Liver (tissue), 3 donors: ENCODE data around the gene PPM1M.

Experiments
- HNF4A ChIP-seq, 2 donors: conservative IDR thresholded peaks; 2 replicates each; pipeline ENCODE4 v1.6.1; 2016; ENCODE audit warnings: antibody characterized with exemption in 2 of 2, mild to moderate bottlenecking in 2 of 2
- TAF1 ChIP-seq: conservative IDR thresholded peaks from 2 replicates; pipeline ENCODE4 v1.6.1; 2016; ENCODE audit warnings: antibody characterized with exemption, mild to moderate bottlenecking
- TF ChIP-seq, protein P1 (sequence below): fragments of 150-350 bp; IDR thresholded peaks from 2 replicates; pipeline ENCODE4 v1.5.1; 2017; ENCODE audit warnings: improper control_type of control experiment, low read depth, low read length; ENCODE audit not compliant: missing input control
- TF ChIP-seq, protein P2 (sequence below): IDR thresholded peaks from 2 replicates; pipeline ENCODE4 v1.6.1; 2016; ENCODE audit warnings: antibody characterized with exemption
- donor health status: healthy.
- donor health status: healthy.

DNA sequence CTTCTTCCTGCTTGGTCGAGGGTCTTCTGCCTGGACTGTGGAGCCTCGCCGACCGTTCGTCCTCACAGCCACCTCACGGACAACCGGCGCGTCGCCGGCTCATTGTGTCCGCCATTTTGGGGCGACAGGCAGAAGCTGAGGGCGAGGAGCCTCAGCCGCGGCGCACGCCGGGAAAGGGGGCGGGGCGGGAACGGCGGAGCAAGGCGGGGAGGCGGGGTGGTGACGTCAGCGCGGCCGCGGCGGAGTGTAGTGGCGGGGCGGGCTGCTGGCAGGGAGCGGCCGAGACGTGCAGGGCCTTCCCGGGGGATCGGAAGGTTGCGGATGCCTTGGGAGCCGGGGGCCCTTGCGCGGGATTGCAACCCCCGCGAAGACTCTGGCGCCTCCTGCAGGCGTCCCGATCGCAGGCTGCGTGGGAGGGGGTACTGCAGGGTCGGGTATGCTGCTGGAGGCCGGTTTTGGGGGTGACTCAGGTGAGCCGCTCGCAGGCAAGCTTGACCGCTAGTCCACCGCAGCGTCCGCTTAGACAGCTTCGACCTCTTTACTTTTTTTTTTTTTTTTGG is 33.0 kb downstream of the PPM1M start, which contains the start of gene WDR82:
- TF ChIP-seq, protein P1, sequence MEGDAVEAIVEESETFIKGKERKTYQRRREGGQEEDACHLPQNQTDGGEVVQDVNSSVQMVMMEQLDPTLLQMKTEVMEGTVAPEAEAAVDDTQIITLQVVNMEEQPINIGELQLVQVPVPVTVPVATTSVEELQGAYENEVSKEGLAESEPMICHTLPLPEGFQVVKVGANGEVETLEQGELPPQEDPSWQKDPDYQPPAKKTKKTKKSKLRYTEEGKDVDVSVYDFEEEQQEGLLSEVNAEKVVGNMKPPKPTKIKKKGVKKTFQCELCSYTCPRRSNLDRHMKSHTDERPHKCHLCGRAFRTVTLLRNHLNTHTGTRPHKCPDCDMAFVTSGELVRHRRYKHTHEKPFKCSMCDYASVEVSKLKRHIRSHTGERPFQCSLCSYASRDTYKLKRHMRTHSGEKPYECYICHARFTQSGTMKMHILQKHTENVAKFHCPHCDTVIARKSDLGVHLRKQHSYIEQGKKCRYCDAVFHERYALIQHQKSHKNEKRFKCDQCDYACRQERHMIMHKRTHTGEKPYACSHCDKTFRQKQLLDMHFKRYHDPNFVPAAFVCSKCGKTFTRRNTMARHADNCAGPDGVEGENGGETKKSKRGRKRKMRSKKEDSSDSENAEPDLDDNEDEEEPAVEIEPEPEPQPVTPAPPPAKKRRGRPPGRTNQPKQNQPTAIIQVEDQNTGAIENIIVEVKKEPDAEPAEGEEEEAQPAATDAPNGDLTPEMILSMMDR: peak; percentile 23
- TF ChIP-seq, protein P2, sequence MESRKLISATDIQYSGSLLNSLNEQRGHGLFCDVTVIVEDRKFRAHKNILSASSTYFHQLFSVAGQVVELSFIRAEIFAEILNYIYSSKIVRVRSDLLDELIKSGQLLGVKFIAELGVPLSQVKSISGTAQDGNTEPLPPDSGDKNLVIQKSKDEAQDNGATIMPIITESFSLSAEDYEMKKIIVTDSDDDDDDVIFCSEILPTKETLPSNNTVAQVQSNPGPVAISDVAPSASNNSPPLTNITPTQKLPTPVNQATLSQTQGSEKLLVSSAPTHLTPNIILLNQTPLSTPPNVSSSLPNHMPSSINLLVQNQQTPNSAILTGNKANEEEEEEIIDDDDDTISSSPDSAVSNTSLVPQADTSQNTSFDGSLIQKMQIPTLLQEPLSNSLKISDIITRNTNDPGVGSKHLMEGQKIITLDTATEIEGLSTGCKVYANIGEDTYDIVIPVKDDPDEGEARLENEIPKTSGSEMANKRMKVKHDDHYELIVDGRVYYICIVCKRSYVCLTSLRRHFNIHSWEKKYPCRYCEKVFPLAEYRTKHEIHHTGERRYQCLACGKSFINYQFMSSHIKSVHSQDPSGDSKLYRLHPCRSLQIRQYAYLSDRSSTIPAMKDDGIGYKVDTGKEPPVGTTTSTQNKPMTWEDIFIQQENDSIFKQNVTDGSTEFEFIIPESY: no peak
- TF ChIP-seq TAF1 (no peak), HNF4A (conservative IDR thresholded peaks at IDR 0.05) (no peak)
